Parathyroid adenoma (tissue), 2 donors: ENCODE data around the gene VCP.

Source experiments
- H2AFZ ChIP-seq: fragments of 300-600 bp; sonication (generic); one replicate; pipeline ENCODE4 v1.7.0; 2017; ENCODE audit warnings: antibody characterized with exemption, mild to moderate bottlenecking
- H3K27ac ChIP-seq: fragments of 300-600 bp; sonication (generic); one replicate; pipeline ENCODE4 v1.7.0; 2017
- H3K27me3 ChIP-seq: fragments of 300-600 bp; sonication (generic); one replicate; pipeline ENCODE4 v1.7.0; 2017; ENCODE audit warnings: low read length; ENCODE audit not compliant: control insufficient read depth, insufficient read depth
- H3K36me3 ChIP-seq: fragments of 300-600 bp; sonication (generic); one replicate; pipeline ENCODE4 v1.7.0; 2017; ENCODE audit warnings: low read length; ENCODE audit not compliant: control insufficient read depth, insufficient read depth
- H3K4me1 ChIP-seq: fragments of 300-600 bp; sonication (generic); one replicate; pipeline ENCODE4 v1.7.0; 2017; ENCODE audit warnings: control low read depth
- H3K4me2 ChIP-seq: fragments of 300-600 bp; sonication (generic); one replicate; pipeline ENCODE4 v1.7.0; 2017; ENCODE audit warnings: low read length
- H3K4me3 ChIP-seq: fragments of 300-600 bp; sonication (generic); one replicate; pipeline ENCODE4 v1.7.0; 2017; ENCODE audit warnings: low read depth, low read length
- H3K79me2 ChIP-seq: fragments of 300-600 bp; sonication (generic); one replicate; pipeline ENCODE4 v1.7.0; 2017; ENCODE audit warnings: control low read depth
- H3K9ac ChIP-seq: fragments of 300-600 bp; sonication (generic); one replicate; pipeline ENCODE4 v1.7.0; 2017; ENCODE audit warnings: mild to moderate bottlenecking
- H3K9me3 ChIP-seq: fragments of 300-600 bp; sonication (generic); one replicate; pipeline ENCODE4 v1.7.0; 2017; ENCODE audit warnings: low read length; ENCODE audit not compliant: control insufficient read depth
- TF ChIP-seq, protein P1 (sequence below): fragments of 300-600 bp; sonication (generic); IDR thresholded peaks from one replicate; pipeline ENCODE4 v1.7.0; 2017; ENCODE audit warnings: antibody characterized with exemption, mild to moderate bottlenecking
- donor health status: primary hyperparathyroidism.

Gene VCP

DNA sequence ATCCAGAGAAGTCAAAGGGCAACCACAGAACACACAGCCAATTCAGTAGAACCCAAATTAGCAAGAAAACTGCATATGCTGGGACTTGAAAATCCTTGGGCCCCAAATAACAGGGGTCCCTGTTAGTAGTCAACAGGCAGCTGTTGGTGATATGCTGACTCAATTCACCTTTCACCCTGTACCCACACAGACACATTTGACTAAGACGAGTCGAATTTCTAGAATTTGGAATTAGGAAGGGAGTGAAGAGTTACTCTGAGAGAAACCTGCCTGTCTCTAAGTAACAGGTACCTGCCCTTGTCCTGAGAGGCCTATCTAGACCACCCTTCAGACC, 821 bp upstream of the VCP start:
- Histone ChIP-seq H3K4me3 (peak overlapping the region; percentile 97), H3K9ac (no peak overlapping the region), H3K27ac (peak overlapping the region; percentile 61), H3K4me1 (peaks cover 15% of the 10 kb centered on the region), H3K27me3 (no peaks in the 10 kb centered on the region), H3K36me3 (no peaks in the 10 kb centered on the region), H3K79me2 (peaks cover 24% of the 10 kb centered on the region), H3K4me2 (peak overlapping the region; percentile 79), H2AFZ (peak overlapping the region; percentile 69), H3K9me3 (no peaks in the 10 kb centered on the region)
- TF ChIP-seq, protein P1, sequence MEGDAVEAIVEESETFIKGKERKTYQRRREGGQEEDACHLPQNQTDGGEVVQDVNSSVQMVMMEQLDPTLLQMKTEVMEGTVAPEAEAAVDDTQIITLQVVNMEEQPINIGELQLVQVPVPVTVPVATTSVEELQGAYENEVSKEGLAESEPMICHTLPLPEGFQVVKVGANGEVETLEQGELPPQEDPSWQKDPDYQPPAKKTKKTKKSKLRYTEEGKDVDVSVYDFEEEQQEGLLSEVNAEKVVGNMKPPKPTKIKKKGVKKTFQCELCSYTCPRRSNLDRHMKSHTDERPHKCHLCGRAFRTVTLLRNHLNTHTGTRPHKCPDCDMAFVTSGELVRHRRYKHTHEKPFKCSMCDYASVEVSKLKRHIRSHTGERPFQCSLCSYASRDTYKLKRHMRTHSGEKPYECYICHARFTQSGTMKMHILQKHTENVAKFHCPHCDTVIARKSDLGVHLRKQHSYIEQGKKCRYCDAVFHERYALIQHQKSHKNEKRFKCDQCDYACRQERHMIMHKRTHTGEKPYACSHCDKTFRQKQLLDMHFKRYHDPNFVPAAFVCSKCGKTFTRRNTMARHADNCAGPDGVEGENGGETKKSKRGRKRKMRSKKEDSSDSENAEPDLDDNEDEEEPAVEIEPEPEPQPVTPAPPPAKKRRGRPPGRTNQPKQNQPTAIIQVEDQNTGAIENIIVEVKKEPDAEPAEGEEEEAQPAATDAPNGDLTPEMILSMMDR = no peak

DNA sequence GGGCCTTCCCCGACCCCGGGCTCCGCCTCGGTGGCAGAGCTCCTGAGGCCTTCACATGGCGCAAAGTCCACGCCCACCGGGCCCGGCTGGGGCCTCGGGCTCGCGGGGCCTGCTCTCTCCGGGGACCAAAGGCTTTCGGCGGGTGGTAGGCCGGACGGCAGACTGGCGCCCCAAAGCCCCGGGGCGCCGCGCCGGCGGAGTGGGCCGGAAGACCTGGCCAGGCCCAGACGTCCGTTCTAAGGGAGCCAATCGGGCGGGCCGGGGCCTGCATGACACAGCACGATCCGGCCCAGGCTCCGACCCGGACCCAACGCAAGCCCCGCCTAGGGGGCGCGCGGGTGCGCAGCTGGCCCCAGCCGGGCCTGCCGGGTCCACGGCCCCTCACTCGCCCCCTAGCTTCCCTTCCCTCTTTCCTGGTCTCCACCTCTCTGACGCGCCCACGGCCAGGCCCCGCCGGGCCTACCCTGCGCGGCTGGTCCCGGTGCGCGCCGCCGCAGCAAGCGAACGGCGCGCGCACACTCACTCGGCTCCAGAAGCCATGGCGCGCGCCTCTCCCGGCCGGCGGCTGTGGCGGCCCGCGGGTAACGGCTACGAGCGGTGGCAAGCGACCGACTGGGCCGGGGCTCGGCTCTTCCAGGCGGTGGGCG, 488 bp downstream of the VCP start:
- TF ChIP-seq, protein P1 = peak; percentile 44
- H2AFZ ChIP-seq = peak overlapping the region; percentile 68
- peak overlapping the region; percentile 96 for H3K27ac ChIP-seq
- H3K4me3 ChIP-seq = peak overlapping the region; percentile 97
- peaks cover 37% of the 10 kb centered on the region for H3K79me2 ChIP-seq
- peak overlapping the region; percentile 69 for H3K4me2 ChIP-seq
- H3K27me3 ChIP-seq = no peaks in the 10 kb centered on the region
- peak overlapping the region; percentile 98 for H3K9ac ChIP-seq
- peaks cover 15% of the 10 kb centered on the region for H3K4me1 ChIP-seq
- no peaks in the 10 kb centered on the region for H3K9me3 ChIP-seq
- no peaks in the 10 kb centered on the region for H3K36me3 ChIP-seq

DNA sequence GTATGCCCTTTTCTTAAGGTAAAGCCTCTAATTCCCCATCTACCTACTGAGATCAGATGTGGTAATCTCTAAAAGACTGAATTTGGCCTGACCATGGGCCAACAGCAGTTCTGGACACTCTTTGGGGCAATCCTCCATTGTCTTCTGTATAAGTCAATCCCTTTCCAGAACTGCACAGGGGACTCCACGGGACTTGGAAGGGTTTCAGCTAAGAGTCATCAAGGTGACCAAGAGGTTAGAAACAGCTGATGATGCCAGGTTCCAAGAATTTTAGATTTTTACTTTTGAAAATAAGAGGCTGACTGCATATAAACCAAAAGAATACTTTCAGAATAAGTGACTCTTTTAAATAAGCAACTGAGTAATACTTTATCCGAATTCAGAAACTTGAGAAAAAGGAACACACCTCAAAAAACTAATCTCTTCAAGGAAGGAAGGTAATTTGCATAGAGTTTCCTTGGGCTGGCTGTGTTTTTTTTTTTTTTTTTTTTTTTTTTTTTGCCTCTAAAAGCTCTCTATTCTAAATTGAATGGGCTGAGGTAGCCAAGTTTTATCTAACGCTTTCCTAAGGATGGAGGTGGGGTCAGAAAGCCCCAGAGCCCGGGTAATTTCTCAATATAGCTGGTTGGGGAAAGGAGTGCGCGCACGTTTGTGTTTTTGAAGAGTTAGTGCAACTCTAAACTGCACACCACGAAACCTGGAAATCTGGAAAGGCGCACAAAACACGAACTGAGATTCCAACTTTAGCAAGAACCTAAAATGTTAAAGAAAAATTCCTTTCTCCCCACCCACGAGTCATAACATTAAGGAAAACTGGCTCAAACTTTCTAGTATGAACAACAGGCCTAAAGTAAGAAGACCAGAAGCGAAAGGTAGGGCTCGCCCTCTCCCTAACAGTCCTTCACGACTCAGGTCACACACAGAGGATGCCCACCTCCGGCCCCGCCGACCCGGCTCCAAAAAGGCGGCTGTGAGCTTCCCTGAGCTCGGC, 1.3 kb downstream of the VCP start:
- H3K4me1 ChIP-seq = peaks cover 15% of the 10 kb centered on the region
- H3K4me3 ChIP-seq = peak overlapping the region; percentile 97
- H3K9me3 ChIP-seq = no peaks in the 10 kb centered on the region
- TF ChIP-seq, protein P1 = no peak
- H3K4me2 ChIP-seq = peak overlapping the region; percentile 69
- no peaks in the 10 kb centered on the region for H3K36me3 ChIP-seq
- H3K27me3 ChIP-seq = no peaks in the 10 kb centered on the region
- peaks cover 42% of the 10 kb centered on the region for H3K79me2 ChIP-seq
- H3K27ac ChIP-seq = peak overlapping the region; percentile 96
- peak overlapping the region; percentile 68 for H2AFZ ChIP-seq
- peak overlapping the region; percentile 98 for H3K9ac ChIP-seq

DNA sequence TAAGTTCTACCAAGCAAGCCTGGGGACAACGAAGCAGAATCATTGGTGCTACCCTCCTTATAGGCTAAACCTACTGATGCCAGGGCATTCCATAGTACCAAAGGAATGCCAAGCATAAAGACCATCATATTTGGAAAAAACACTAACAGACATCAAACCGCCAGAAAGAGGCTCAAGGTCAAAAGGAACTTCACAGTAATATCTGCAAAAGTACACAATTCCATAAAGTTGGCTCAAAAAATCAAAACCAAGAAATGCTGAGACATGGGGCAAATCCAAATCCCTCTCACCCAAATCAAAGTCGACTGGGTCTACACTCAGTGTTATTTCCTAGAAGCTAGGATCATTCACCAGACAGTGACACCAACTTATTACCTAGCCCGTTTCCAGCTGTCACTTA, 3.4 kb downstream of the VCP start:
- TF ChIP-seq, protein P1 = no peak
- Histone ChIP-seq H3K4me1 (peaks cover 15% of the 10 kb centered on the region), H3K9me3 (no peaks in the 10 kb centered on the region), H3K79me2 (peaks cover 42% of the 10 kb centered on the region), H3K36me3 (no peaks in the 10 kb centered on the region), H3K9ac (no peak overlapping the region), H3K4me3 (no peak overlapping the region), H2AFZ (no peak overlapping the region), H3K4me2 (peak overlapping the region; percentile 33), H3K27me3 (no peaks in the 10 kb centered on the region), H3K27ac (no peak overlapping the region)
